Body of pancreas (tissue), 4 donors: Measurements from ENCODE around the gene USP7. TPM values are rescaled to one million over a fixed set of nuclear protein-coding genes. Genes with fewer than 3 reads are reported as not detected.
A peak's percentile ranks its signal among the peaks of the same experiment; 100 is the strongest.

Source experiments
- ATAC-seq: fragments of 150-250 bp; one replicate; pipeline ENCODE4 v1.9.1; 2016
- DNase-seq, 4 donors: peaks; one replicate each; pipeline ENCODE4 v3.0.0-alpha.2; 2019
- H3K27ac ChIP-seq, 4 donors: fragments of 200-600 bp; sonication (generic); 1 replicate in 3 of 4; 2 replicates in 1 of 4; pipeline versions ENCODE4 v1.5.1 to v1.6.1; 2016 to 2019; ENCODE audit warnings: mild to moderate bottlenecking in 1 of 4, mixed read lengths in 1 of 4, moderate library complexity in 1 of 4
- H3K27me3 ChIP-seq, 2 donors: fragments of 200-600 bp; sonication (generic); one replicate each; pipeline ENCODE4 v1.6.0; 2016; ENCODE audit warnings: mild to moderate bottlenecking in 1 of 2
- H3K36me3 ChIP-seq, 2 donors: fragments of 200-600 bp; sonication (generic); replicated peaks in 1 of 2; 2 replicates each; pipeline ENCODE4 v1.5.1; 2016; ENCODE audit warnings: low read depth in 2 of 2; ENCODE audit not compliant: insufficient read depth in 1 of 2
- H3K4me1 ChIP-seq: fragments of 200-600 bp; sonication (generic); one replicate; pipeline ENCODE4 v1.6.0; 2016
- H3K4me3 ChIP-seq, 2 donors: fragments of 200-600 bp; sonication (generic); 1 replicate in 1 of 2; 2 replicates in 1 of 2; pipeline ENCODE4 v1.5.1; 2016 to 2019
- H3K9me3 ChIP-seq, 3 donors: fragments of 200-600 bp; sonication (generic); 1 replicate in 2 of 3; 2 replicates in 1 of 3; pipeline ENCODE4 v1.5.1; 2016
- CTCF ChIP-seq, 7 experiments: fragments of 450-650 bp in 4 of 7; fragments of 200-600 bp in 3 of 7; sonication (generic) in 3 of 7; IDR thresholded peaks; one replicate each; pipeline ENCODE4 v1.5.1; 2016 to 2019; ENCODE audit warnings: antibody characterized with exemption in 7 of 7
- POLR2A ChIP-seq, 3 donors: fragments of 450-650 bp; IDR thresholded peaks; one replicate each; pipeline ENCODE4 v1.6.1; 2016; ENCODE audit warnings: antibody characterized with exemption in 3 of 3, mild to moderate bottlenecking in 2 of 3
- WGBS, 2 donors: methylation state at CpG; one replicate each; pipeline ENCODE4 v1.1.5; 2017; 5-methylcytosine and 5-hydroxymethylcytosine counted together
- intact Hi-C: fragments of 100-400 bp; cut with DNase I; formaldehyde crosslinking; loops from one replicate; pipeline ENCODE4 v1.15.1; 2023
- total RNA-seq, 2 donors: library from RNA; depleted of rRNA; stranded (reverse); fragments of >200 nt; gene quantifications; one replicate each; pipeline ENCODE4 v1.1.0, GENCODE V29; 2016

Gene USP7
- total RNA-seq, 2 donors from 2014 or later, result 36.1 to 38.2 TPM

- intact Hi-C loops, result no loop called here
- Histone ChIP-seq H3K27me3 (no peaks in the 10 kb centered on the region), H3K27ac (no peak overlapping the region), H3K4me3 (no peak overlapping the region), H3K9me3 (no peaks in the 10 kb centered on the region), H3K4me1 (no peaks in the 10 kb centered on the region), H3K36me3 (peaks cover 30 to 58% of the 10 kb centered on the region in 2 donors)
- 93 to 94% methylated on average over 15 to 21 of the region's 21 CpGs for WGBS, 2 donors
- TF ChIP-seq CTCF (IDR thresholded peaks at IDR 0.05) (no peak), POLR2A (IDR thresholded peaks at IDR 0.05) (no peak)
- no peak for ATAC-seq
- peak in 1 of 4 donors; percentile 4 for DNase-seq
Observed at GRCh38 chr16:8894736-8895334, 68.9 kb downstream of the USP7 start.

- no peak for ATAC-seq
- Histone ChIP-seq H3K9me3 (no peaks in the 10 kb centered on the region), H3K4me3 (no peak overlapping the region), H3K36me3 (peaks cover 30 to 54% of the 10 kb centered on the region in 2 donors), H3K27me3 (no peaks in the 10 kb centered on the region), H3K27ac (no peak overlapping the region), H3K4me1 (no peaks in the 10 kb centered on the region)
- WGBS, 2 donors, result 88 to 90% methylated on average over 11 to 14 of the region's 14 CpGs
- no peak for TF ChIP-seq CTCF (IDR thresholded peaks at IDR 0.05)
- no peak for TF ChIP-seq POLR2A (IDR thresholded peaks at IDR 0.05)
- peak in 1 of 4 donors; percentile 3 for DNase-seq
- intact Hi-C loops, result no loop called here
Observed at GRCh38 chr16:8893976-8894690, 69.6 kb downstream of the USP7 start.

- 84 to 86% methylated on average over 8 to 9 of the region's 9 CpGs for WGBS, 2 donors
- peak in 1 of 4 donors; percentile 1 for DNase-seq
- peaks cover 30 to 47% of the 10 kb centered on the region in 2 donors for H3K36me3 ChIP-seq
- H3K4me1 ChIP-seq, result no peaks in the 10 kb centered on the region
- intact Hi-C loops, result no loop called here
- TF ChIP-seq CTCF (IDR thresholded peaks at IDR 0.05), result no peak
- no peak for TF ChIP-seq POLR2A (IDR thresholded peaks at IDR 0.05)
- H3K9me3 ChIP-seq, result no peaks in the 10 kb centered on the region
- H3K4me3 ChIP-seq, result no peak overlapping the region
- H3K27ac ChIP-seq, result no peak overlapping the region
- no peaks in the 10 kb centered on the region for H3K27me3 ChIP-seq
- no peak for ATAC-seq
Observed at GRCh38 chr16:8893426-8893825, 70.3 kb downstream of the USP7 start.

- H3K27me3 ChIP-seq, result no peaks in the 10 kb centered on the region
- DNase-seq, result peak in 1 of 4 donors; percentile 5
- no peak overlapping the region for H3K27ac ChIP-seq
- intact Hi-C loops, result no loop called here
- ATAC-seq, result no peak
- no peak overlapping the region for H3K4me3 ChIP-seq
- H3K36me3 ChIP-seq, result peaks cover 30 to 36% of the 10 kb centered on the region in 2 donors
- no peaks in the 10 kb centered on the region for H3K4me1 ChIP-seq
- no peak for TF ChIP-seq POLR2A (IDR thresholded peaks at IDR 0.05)
- TF ChIP-seq CTCF (IDR thresholded peaks at IDR 0.05), result no peak
- H3K9me3 ChIP-seq, result no peaks in the 10 kb centered on the region
- WGBS, 2 donors, result 90 to 97% methylated on average over 16 of the region's 16 CpGs
Observed at GRCh38 chr16:8892101-8892575, 71.6 kb downstream of the USP7 start.
